NT2/D1 (cell line): ENCODE measurements around the gene CERCAM.

Experiments
- DNase-seq: peaks from one replicate; pipeline ENCODE4 v3.0.0-alpha.2; 2011; ENCODE audit warnings: low read depth, low spot score
- H3K27me3 ChIP-seq: 2 replicates; pipeline ENCODE4 v1.6.0; 2011; ENCODE audit warnings: mild to moderate bottlenecking; ENCODE audit not compliant: insufficient read length, insufficient read depth
- H3K36me3 ChIP-seq: 2 replicates; pipeline ENCODE4 v1.6.1; 2011; ENCODE audit warnings: mild to moderate bottlenecking, low read length, mixed read lengths; ENCODE audit not compliant: insufficient read depth, insufficient read length
- H3K4me1 ChIP-seq: 2 replicates; pipeline ENCODE4 v1.5.1; 2011; ENCODE audit not compliant: insufficient read depth, insufficient read length
- H3K4me3 ChIP-seq: 2 replicates; pipeline ENCODE4 v1.5.1; 2011; ENCODE audit warnings: low read depth; ENCODE audit not compliant: insufficient read length
- H3K9ac ChIP-seq: 2 replicates; pipeline ENCODE4 v1.6.0; 2011; ENCODE audit warnings: low read depth; ENCODE audit not compliant: insufficient read length
- H3K9me3 ChIP-seq: 2 replicates; pipeline ENCODE4 v1.5.1; 2011; ENCODE audit warnings: mild to moderate bottlenecking, low read length; ENCODE audit not compliant: insufficient read depth
- SUZ12 ChIP-seq: IDR thresholded peaks from 2 replicates; pipeline ENCODE4 v1.6.1; 2011; ENCODE audit not compliant: insufficient read length, insufficient read depth; ENCODE audit errors: extremely low read depth
- YY1 ChIP-seq: IDR thresholded peaks from 2 replicates; pipeline ENCODE4 v1.6.1; 2011; ENCODE audit not compliant: insufficient read length, insufficient read depth
- ZNF274 ChIP-seq: IDR thresholded peaks from 2 replicates; pipeline ENCODE4 v1.6.1; 2011; ENCODE audit warnings: mild to moderate bottlenecking, low read depth, low read length

CERCAM gene

GRCh38 chr9:128383007-128383753 is 37.5 kb upstream of the CERCAM start:
- no peaks in the 10 kb centered on the region for H3K9me3 ChIP-seq
- TF ChIP-seq ZNF274 (no peak), YY1 (no peak), SUZ12 (no peak)
- peaks cover 69% of the 10 kb centered on the region for H3K27me3 ChIP-seq
- peak; percentile 97 for DNase-seq
- peak overlapping the region; percentile 61 for H3K9ac ChIP-seq
- peaks cover 37% of the 10 kb centered on the region for H3K4me1 ChIP-seq
- H3K4me3 ChIP-seq: no peak overlapping the region
- peaks cover 73% of the 10 kb centered on the region for H3K36me3 ChIP-seq

GRCh38 chr9:128383791-128384190 is 36.9 kb upstream of the CERCAM start:
- no peak for DNase-seq
- no peak for TF ChIP-seq SUZ12
- TF ChIP-seq YY1: no peak
- no peak for TF ChIP-seq ZNF274
- peaks cover 75% of the 10 kb centered on the region for H3K27me3 ChIP-seq
- H3K4me1 ChIP-seq: peaks cover 40% of the 10 kb centered on the region
- H3K36me3 ChIP-seq: peaks cover 74% of the 10 kb centered on the region
- no peaks in the 10 kb centered on the region for H3K9me3 ChIP-seq
- H3K9ac ChIP-seq: peak overlapping the region; percentile 46
- H3K4me3 ChIP-seq: no peak overlapping the region

- DNase-seq: no peak
- H3K9me3 ChIP-seq: no peaks in the 10 kb centered on the region
- TF ChIP-seq SUZ12: no peak
- TF ChIP-seq YY1: no peak
- no peak for TF ChIP-seq ZNF274
- peaks cover 44% of the 10 kb centered on the region for H3K4me1 ChIP-seq
- H3K27me3 ChIP-seq: peaks cover 84% of the 10 kb centered on the region
- H3K36me3 ChIP-seq: peaks cover 80% of the 10 kb centered on the region
- H3K4me3 ChIP-seq: no peak overlapping the region
- no peak overlapping the region for H3K9ac ChIP-seq
These were observed 35.7 kb upstream of the CERCAM start for GRCh38 chr9:128384801-128385495.

GRCh38 chr9:128385496-128386460 is 34.9 kb upstream of the CERCAM start:
- H3K4me1 ChIP-seq: peaks cover 44% of the 10 kb centered on the region
- no peak overlapping the region for H3K4me3 ChIP-seq
- no peak for DNase-seq
- H3K27me3 ChIP-seq: peaks cover 86% of the 10 kb centered on the region
- H3K9me3 ChIP-seq: no peaks in the 10 kb centered on the region
- TF ChIP-seq ZNF274 (no peak), SUZ12 (no peak), YY1 (no peak)
- no peak overlapping the region for H3K9ac ChIP-seq
- H3K36me3 ChIP-seq: peaks cover 81% of the 10 kb centered on the region

GRCh38 chr9:128388150-128388549 is 32.5 kb upstream of the CERCAM start:
- H3K4me1 ChIP-seq: peaks cover 35% of the 10 kb centered on the region
- no peak for DNase-seq
- TF ChIP-seq SUZ12: no peak
- no peak for TF ChIP-seq ZNF274
- no peak overlapping the region for H3K4me3 ChIP-seq
- no peaks in the 10 kb centered on the region for H3K9me3 ChIP-seq
- H3K36me3 ChIP-seq: peaks cover 78% of the 10 kb centered on the region
- H3K27me3 ChIP-seq: peaks cover 95% of the 10 kb centered on the region
- H3K9ac ChIP-seq: no peak overlapping the region

GRCh38 chr9:128389395-128390149 is 31.1 kb upstream of the CERCAM start:
- Histone ChIP-seq H3K36me3 (peaks cover 68% of the 10 kb centered on the region), H3K4me3 (no peak overlapping the region), H3K27me3 (peaks cover 98% of the 10 kb centered on the region), H3K9ac (no peak overlapping the region), H3K9me3 (no peaks in the 10 kb centered on the region), H3K4me1 (peaks cover 32% of the 10 kb centered on the region)
- no peak for DNase-seq
- TF ChIP-seq YY1 (no peak), ZNF274 (no peak), SUZ12 (no peak)
